Suprapubic skin (tissue), 4 donors: ENCODE measurements around the gene TNS1. TPM values are rescaled to one million over a fixed set of nuclear protein-coding genes. Genes with fewer than 3 reads are reported as not detected.

Source experiments
- DNase-seq, 2 donors: peaks; one replicate each; pipeline ENCODE4 v3.0.0-alpha.2; 2019; ENCODE audit warnings: low spot score in 2 of 2
- H3K27ac ChIP-seq: fragments of 200-600 bp; sonication (generic); one replicate; pipeline ENCODE4 v1.5.1; 2019
- H3K27me3 ChIP-seq: fragments of 200-600 bp; sonication (generic); one replicate; pipeline ENCODE4 v1.5.1; 2019
- H3K36me3 ChIP-seq: fragments of 200-600 bp; sonication (generic); one replicate; pipeline ENCODE4 v1.5.1; 2019
- H3K4me1 ChIP-seq: fragments of 200-600 bp; sonication (generic); one replicate; pipeline ENCODE4 v1.5.1; 2019
- H3K4me3 ChIP-seq: fragments of 200-600 bp; sonication (generic); one replicate; pipeline ENCODE4 v1.5.1; 2019; ENCODE audit warnings: mild to moderate bottlenecking
- H3K9me3 ChIP-seq: fragments of 200-600 bp; sonication (generic); one replicate; pipeline ENCODE4 v1.5.1; 2019
- CTCF ChIP-seq, 2 donors: fragments of 200-600 bp in 1 of 2; fragments of 450-650 bp in 1 of 2; sonication (generic) in 1 of 2; IDR thresholded peaks; one replicate each; pipeline ENCODE4 v1.5.1; 2016 to 2019; ENCODE audit warnings: antibody characterized with exemption in 2 of 2, mild to moderate bottlenecking in 1 of 2, moderate library complexity in 1 of 2
- EP300 ChIP-seq: sonication (generic); formaldehyde crosslinking; IDR thresholded peaks from one replicate; pipeline ENCODE4 v1.6.1; 2017; ENCODE audit warnings: antibody characterized with exemption
- POLR2A ChIP-seq, 2 donors: fragments of 450-650 bp; IDR thresholded peaks; one replicate each; pipeline ENCODE4 v1.6.1; 2017; ENCODE audit warnings: antibody characterized with exemption in 2 of 2, mild to moderate bottlenecking in 2 of 2, moderate library complexity in 2 of 2
- POLR2AphosphoS5 ChIP-seq, 3 donors: sonication (generic); formaldehyde crosslinking; IDR thresholded peaks; one replicate each; pipeline ENCODE4 v1.6.1; 2017; ENCODE audit warnings: antibody characterized with exemption in 3 of 3
- WGBS: methylation state at CpG from one replicate; pipeline ENCODE4 v1.1.5; 2018; 5-methylcytosine and 5-hydroxymethylcytosine counted together
- total RNA-seq, 4 donors: library from RNA; depleted of rRNA; stranded (reverse); fragments of >200 nt; gene quantifications; one replicate each; pipeline ENCODE4 v1.1.0, GENCODE V29; 2016

Gene TNS1
- total RNA-seq, 4 donors from 2014 or later = 64.1 to 145 (median 99.5) TPM

- no peak overlapping the region for H3K4me3 ChIP-seq
- TF ChIP-seq POLR2A (IDR thresholded peaks at IDR 0.05) (no peak), EP300 (no peak), POLR2AphosphoS5 (IDR thresholded peaks at IDR 0.05) (no peak), CTCF (IDR thresholded peaks at IDR 0.05) (no peak)
- no peaks in the 10 kb centered on the region for H3K27me3 ChIP-seq
- H3K27ac ChIP-seq = no peak overlapping the region
- no peaks in the 10 kb centered on the region for H3K36me3 ChIP-seq
- 57% methylated on average over 10 of the region's 14 CpGs for WGBS
- peaks cover 2% of the 10 kb centered on the region for H3K4me1 ChIP-seq
- no peaks in the 10 kb centered on the region for H3K9me3 ChIP-seq
- no peak for DNase-seq
Measured at GRCh38 chr2:217784996-217785543, 217.7 kb downstream of the TNS1 start.

- DNase-seq = no peak
- Histone ChIP-seq H3K27ac (no peak overlapping the region), H3K4me1 (no peaks in the 10 kb centered on the region), H3K36me3 (no peaks in the 10 kb centered on the region), H3K27me3 (no peaks in the 10 kb centered on the region), H3K4me3 (no peak overlapping the region), H3K9me3 (no peaks in the 10 kb centered on the region)
- TF ChIP-seq EP300 = no peak
- TF ChIP-seq CTCF (IDR thresholded peaks at IDR 0.05) = no peak
- no peak for TF ChIP-seq POLR2A (IDR thresholded peaks at IDR 0.05)
- no peak for TF ChIP-seq POLR2AphosphoS5 (IDR thresholded peaks at IDR 0.05)
Measured at GRCh38 chr2:217783243-217783642, 219.6 kb downstream of the TNS1 start.

- Histone ChIP-seq H3K27ac (no peak overlapping the region), H3K9me3 (no peaks in the 10 kb centered on the region), H3K27me3 (no peaks in the 10 kb centered on the region), H3K36me3 (no peaks in the 10 kb centered on the region), H3K4me1 (peaks cover 5% of the 10 kb centered on the region), H3K4me3 (no peak overlapping the region)
- DNase-seq = no peak
- TF ChIP-seq EP300 (no peak), POLR2AphosphoS5 (IDR thresholded peaks at IDR 0.05) (no peak), CTCF (IDR thresholded peaks at IDR 0.05) (no peak), POLR2A (IDR thresholded peaks at IDR 0.05) (no peak)
Measured at GRCh38 chr2:217777906-217778305, 224.9 kb downstream of the TNS1 start.

- Histone ChIP-seq H3K27me3 (no peaks in the 10 kb centered on the region), H3K36me3 (no peaks in the 10 kb centered on the region), H3K4me1 (peaks cover 5% of the 10 kb centered on the region), H3K27ac (no peak overlapping the region), H3K4me3 (no peak overlapping the region), H3K9me3 (no peaks in the 10 kb centered on the region)
- TF ChIP-seq POLR2AphosphoS5 (IDR thresholded peaks at IDR 0.05) (no peak), CTCF (IDR thresholded peaks at IDR 0.05) (no peak), POLR2A (IDR thresholded peaks at IDR 0.05) (no peak), EP300 (no peak)
- no peak for DNase-seq
Measured at GRCh38 chr2:217776631-217777030, 226.2 kb downstream of the TNS1 start.

GRCh38 chr2:217775920-217776503 lies 226.8 kb downstream of the TNS1 start:
- H3K9me3 ChIP-seq = no peaks in the 10 kb centered on the region
- no peak for TF ChIP-seq CTCF (IDR thresholded peaks at IDR 0.05)
- no peak for TF ChIP-seq POLR2A (IDR thresholded peaks at IDR 0.05)
- TF ChIP-seq POLR2AphosphoS5 (IDR thresholded peaks at IDR 0.05) = no peak
- no peak for TF ChIP-seq EP300
- H3K36me3 ChIP-seq = no peaks in the 10 kb centered on the region
- no peak overlapping the region for H3K27ac ChIP-seq
- H3K4me3 ChIP-seq = no peak overlapping the region
- no peak for DNase-seq
- WGBS = 47% methylated on average over 4 of the region's 4 CpGs
- H3K27me3 ChIP-seq = no peaks in the 10 kb centered on the region
- H3K4me1 ChIP-seq = peaks cover 5% of the 10 kb centered on the region
